Measurements from ENCODE around the gene XPO6. TPM values are rescaled to one million over a fixed set of nuclear protein-coding genes. Genes with fewer than 3 reads are reported as not detected.

XPO6 gene
- total and polyA plus RNA-seq, 7 donors = 16.7 to 46.5 (median 26.4) TPM

- DNase-seq (no peak), ATAC-seq (no peak)
- intact Hi-C loops (cut with DNase I) = no loop called here
- Histone ChIP-seq H3K4me3 (no peak overlapping the region), H3K36me3 (ENCODE audit: insufficient read depth in 1 of 2, low read depth in 1 of 2) (peaks cover 0 to 8% of the 10 kb centered on the region in 2 donors), H3K27me3 (ENCODE audit: insufficient read depth in 3 of 3, low read length in 2 of 3) (no peaks in the 10 kb centered on the region), H3K9me3 (no peaks in the 10 kb centered on the region), H3K4me1 (peaks cover 46% of the 10 kb centered on the region), H3K27ac (no peak overlapping the region)
- 89 to 94% (median 91%) methylated on average over 3 of the region's 3 CpGs for WGBS, 3 donors
- no peak for TF ChIP-seq CTCF (IDR thresholded peaks at IDR 0.05)
Observed at GRCh38 chr16:28183484-28183883, 28.3 kb downstream of the XPO6 start.

- Histone ChIP-seq H3K9me3 (no peaks in the 10 kb centered on the region), H3K4me3 (no peak overlapping the region), H3K4me1 (peaks cover 46% of the 10 kb centered on the region), H3K27ac (no peak overlapping the region), H3K36me3 (ENCODE audit: insufficient read depth in 1 of 2, low read depth in 1 of 2) (peaks cover 0 to 11% of the 10 kb centered on the region in 2 donors), H3K27me3 (ENCODE audit: insufficient read depth in 3 of 3, low read length in 2 of 3) (no peaks in the 10 kb centered on the region)
- ATAC-seq (no peak), DNase-seq (no peak)
- intact Hi-C loops (cut with DNase I) = no loop called here
- WGBS, 3 donors = 76 to 87% (median 80%) methylated on average over 3 of the region's 3 CpGs
- TF ChIP-seq CTCF (IDR thresholded peaks at IDR 0.05) = no peak
Observed at GRCh38 chr16:28182801-28183200, 29.0 kb downstream of the XPO6 start.

GRCh38 chr16:28182183-28182582 lies 29.6 kb downstream of the XPO6 start:
- no peak for TF ChIP-seq CTCF (IDR thresholded peaks at IDR 0.05)
- intact Hi-C loops (cut with DNase I) = no loop called here
- ATAC-seq (peak in 1 of 4 donors; percentile 29), DNase-seq (no peak)
- Histone ChIP-seq H3K9me3 (no peaks in the 10 kb centered on the region), H3K36me3 (ENCODE audit: insufficient read depth in 1 of 2, low read depth in 1 of 2) (peaks cover 0 to 17% of the 10 kb centered on the region in 2 donors), H3K4me3 (no peak overlapping the region), H3K4me1 (peaks cover 43% of the 10 kb centered on the region), H3K27me3 (ENCODE audit: insufficient read depth in 3 of 3, low read length in 2 of 3) (no peaks in the 10 kb centered on the region), H3K27ac (no peak overlapping the region)
- 90 to 92% (median 91%) methylated on average over 7 of the region's 7 CpGs for WGBS, 3 donors

GRCh38 chr16:28181515-28181914 lies 30.2 kb downstream of the XPO6 start:
- peaks cover 0 to 24% of the 10 kb centered on the region in 2 donors for H3K36me3 ChIP-seq (ENCODE audit: insufficient read depth in 1 of 2, low read depth in 1 of 2)
- DNase-seq (peak in 1 of 2 donors; percentile 26), ATAC-seq (peak; percentile 92 to 96 (median 94))
- intact Hi-C loops (cut with DNase I) = no loop called here
- H3K4me3 ChIP-seq = no peak overlapping the region
- peaks cover 38% of the 10 kb centered on the region for H3K4me1 ChIP-seq
- no peaks in the 10 kb centered on the region for H3K27me3 ChIP-seq (ENCODE audit: insufficient read depth in 3 of 3, low read length in 2 of 3)
- H3K27ac ChIP-seq = no peak overlapping the region
- TF ChIP-seq CTCF (IDR thresholded peaks at IDR 0.05) = no peak
- 11 to 14% (median 12%) methylated on average over 2 of the region's 2 CpGs for WGBS, 3 donors
- H3K9me3 ChIP-seq = no peaks in the 10 kb centered on the region

Measured in psoas muscle (tissue), 8 donors.